SJCRH30 (cell line): ENCODE data around the gene F12. TPM values are rescaled to one million over a fixed set of nuclear protein-coding genes. Genes with fewer than 3 reads are reported as not detected.
"Not testable (repeated sequence)": the region's sequence is repeated elsewhere in the genome, so short reads cannot be mapped to it uniquely, and the experiment has no call there.

Source experiments
- DNase-seq, 2 experiments: peaks; one replicate each; pipeline ENCODE4 v3.0.0-alpha.2; 2015 to 2020
- H3K27ac ChIP-seq: fragments of 250-450 bp; sonication (Bioruptor Pico); 2 replicates; pipeline ENCODE4 v1.5.1; 2020; ENCODE audit warnings: mild to moderate bottlenecking, moderate library complexity
- H3K27me3 ChIP-seq: fragments of 250-450 bp; sonication (Bioruptor Pico); 2 replicates; pipeline ENCODE4 v1.5.1; 2020; ENCODE audit warnings: mild to moderate bottlenecking, moderate library complexity
- H3K36me3 ChIP-seq: fragments of 250-450 bp; sonication (Bioruptor Pico); 2 replicates; pipeline ENCODE4 v1.5.1; 2020; ENCODE audit warnings: mild to moderate bottlenecking, moderate library complexity
- H3K4me1 ChIP-seq: fragments of 250-450 bp; sonication (Bioruptor Pico); 2 replicates; pipeline ENCODE4 v1.5.1; 2020; ENCODE audit warnings: mild to moderate bottlenecking, moderate library complexity
- H3K4me3 ChIP-seq: fragments of 250-450 bp; sonication (Bioruptor Pico); 2 replicates; pipeline ENCODE4 v1.5.1; 2020; ENCODE audit warnings: mild to moderate bottlenecking, moderate library complexity
- H3K9me3 ChIP-seq: fragments of 250-450 bp; sonication (Bioruptor Pico); replicated peaks from 2 replicates; pipeline ENCODE4 v1.5.1; 2020; ENCODE audit warnings: mild to moderate bottlenecking, moderate library complexity
- total RNA-seq: library from RNA; depleted of rRNA; stranded (reverse); fragments of >200 nt; shearing (Covaris generic); gene quantifications from 2 replicates; pipeline ENCODE4 v1.2.3, GENCODE V29; 2014

F12 gene
- total RNA-seq, 1 experiment from 2014 or later = 5.9 TPM

- Histone ChIP-seq H3K4me3 (no peak overlapping the region), H3K36me3 (no peaks in the 10 kb centered on the region), H3K4me1 (peaks cover 16% of the 10 kb centered on the region), H3K27me3 (no peaks in the 10 kb centered on the region), H3K27ac (no peak overlapping the region), H3K9me3 (no peaks in the 10 kb centered on the region)
- peak; percentile 44 to 62 for DNase-seq
Measured at GRCh38 chr5:177419046-177419445, 9.7 kb upstream of the F12 start.

- H3K27ac ChIP-seq, H3K36me3 ChIP-seq, DNase-seq, H3K9me3 ChIP-seq, H3K27me3 ChIP-seq, H3K4me3 ChIP-seq: not testable (repeated sequence)
- H3K4me1 ChIP-seq = peaks cover 34% of the 10 kb centered on the region
Measured at GRCh38 chr5:177417081-177417480, 7.7 kb upstream of the F12 start.

- no peak for DNase-seq
- Histone ChIP-seq H3K27ac (no peak overlapping the region), H3K9me3 (no peaks in the 10 kb centered on the region), H3K4me3 (no peak overlapping the region), H3K36me3 (no peaks in the 10 kb centered on the region), H3K4me1 (peaks cover 32% of the 10 kb centered on the region), H3K27me3 (no peaks in the 10 kb centered on the region)
Measured at GRCh38 chr5:177414481-177414880, 5.1 kb upstream of the F12 start.

- Histone ChIP-seq H3K27ac (peak overlapping the region; percentile 79), H3K9me3 (no peaks in the 10 kb centered on the region), H3K4me1 (peaks cover 32% of the 10 kb centered on the region), H3K4me3 (no peak overlapping the region), H3K27me3 (no peaks in the 10 kb centered on the region), H3K36me3 (no peaks in the 10 kb centered on the region)
- DNase-seq = peak; percentile 92 to 96
Measured at GRCh38 chr5:177412603-177413233, 3.4 kb upstream of the F12 start.

GRCh38 chr5:177410575-177410974 lies 1.2 kb upstream of the F12 start:
- Histone ChIP-seq H3K27ac (no peak overlapping the region), H3K4me3 (no peak overlapping the region), H3K4me1 (peaks cover 32% of the 10 kb centered on the region), H3K9me3 (no peaks in the 10 kb centered on the region), H3K27me3 (no peaks in the 10 kb centered on the region), H3K36me3 (no peaks in the 10 kb centered on the region)
- DNase-seq = no peak

- H3K4me1 ChIP-seq = 0 out of 2 replicates have a peak, but pooled peaks cover under 1% of the 10 kb centered on the region
- no peak overlapping the region for H3K4me3 ChIP-seq
- H3K36me3 ChIP-seq = no peaks in the 10 kb centered on the region
- no peak for DNase-seq
- H3K9me3 ChIP-seq = no peaks in the 10 kb centered on the region
- H3K27ac ChIP-seq = no peak overlapping the region
- H3K27me3 ChIP-seq = no peaks in the 10 kb centered on the region
Measured at GRCh38 chr5:177405805-177406204, 3.6 kb downstream of the F12 start.

- no peak for DNase-seq
- Histone ChIP-seq H3K4me3 (no peak overlapping the region), H3K36me3 (no peaks in the 10 kb centered on the region), H3K27ac (no peak overlapping the region; the same call in 1 of the 2 replicates), H3K4me1 (no peaks in the 10 kb centered on the region), H3K27me3 (no peaks in the 10 kb centered on the region), H3K9me3 (no peaks in the 10 kb centered on the region)
Measured at GRCh38 chr5:177405312-177405711, 4.1 kb downstream of the F12 start.

GRCh38 chr5:177404641-177405179 lies 4.7 kb downstream of the F12 start:
- Histone ChIP-seq H3K4me1 (no peaks in the 10 kb centered on the region), H3K27me3 (no peaks in the 10 kb centered on the region), H3K9me3 (no peaks in the 10 kb centered on the region)

GRCh38 chr5:177403792-177404640 lies 5.3 kb downstream of the F12 start:
- Histone ChIP-seq H3K4me3 (peak overlapping the region; percentile 66), H3K4me1 (no peaks in the 10 kb centered on the region), H3K9me3 (no peaks in the 10 kb centered on the region), H3K27me3 (no peaks in the 10 kb centered on the region), H3K36me3 (no peaks in the 10 kb centered on the region), H3K27ac (peak overlapping the region; percentile 53)
- peak; percentile 91 for DNase-seq

More at GRCh38 chr5:177404641-177405179, 4.7 kb downstream of the F12 start:
- Histone ChIP-seq H3K4me3 (peak overlapping the region; percentile 66), H3K27ac (peak overlapping the region; percentile 53), H3K36me3 (no peaks in the 10 kb centered on the region)
- peak; percentile 36 to 49 for DNase-seq

- Histone ChIP-seq H3K9me3 (no peaks in the 10 kb centered on the region), H3K4me1 (no peaks in the 10 kb centered on the region), H3K27me3 (no peaks in the 10 kb centered on the region), H3K27ac (peak overlapping the region; percentile 53; the same call in 1 of the 2 replicates), H3K36me3 (no peaks in the 10 kb centered on the region), H3K4me3 (peak overlapping the region; percentile 66)
- DNase-seq = peak in 1 of 2 experiments; percentile 47
Measured at GRCh38 chr5:177403102-177403791, 6.1 kb downstream of the F12 start.

- no peak for DNase-seq
- Histone ChIP-seq H3K36me3 (no peaks in the 10 kb centered on the region), H3K4me3 (peak overlapping the region; percentile 66), H3K27ac (no peak overlapping the region), H3K4me1 (no peaks in the 10 kb centered on the region), H3K27me3 (no peaks in the 10 kb centered on the region), H3K9me3 (no peaks in the 10 kb centered on the region)
Measured at GRCh38 chr5:177402271-177403043, 6.9 kb downstream of the F12 start.

- DNase-seq = no peak
- H3K27ac ChIP-seq = no peak within 1 kb of the TSS
Measured at GRCh38 chr5:177399997-177400868, 9.1 kb downstream of the F12 start, which contains the start of gene PFN3. PFN3 (minus strand) TSS chr5:177400661; CDS start chr5:177400576, 85 bp downstream.

GRCh38 chr5:177397875-177398390 lies 11.4 kb downstream of the F12 start:
- Histone ChIP-seq H3K36me3 (no peaks in the 10 kb centered on the region), H3K27me3 (peaks cover 9% of the 10 kb centered on the region), H3K9me3 (no peaks in the 10 kb centered on the region), H3K27ac (no peak overlapping the region), H3K4me3 (no peak overlapping the region), H3K4me1 (no peaks in the 10 kb centered on the region)
- no peak for DNase-seq

More at GRCh38 chr5:177399997-177400868, 9.1 kb downstream of the F12 start, which contains the start of gene PFN3:
- Histone ChIP-seq H3K27me3 (peaks cover 5% of the 10 kb centered on the region), H3K4me1 (no peaks in the 10 kb centered on the region), H3K9me3 (no peaks in the 10 kb centered on the region), H3K36me3 (no peaks in the 10 kb centered on the region), H3K4me3 (no peak within 1 kb of the TSS)
